ENCODE measurements around the gene NALCN.

NALCN gene
- total RNA-seq = 0 to 10.8 (median 0) reads per million in 17 experiments

GRCh38 chr13:101416181-101417042 is at the start of gene NALCN:
NALCN (minus strand) TSS chr13:101416508; CDS start chr13:101399126, 17,382 bp downstream.
- DNase-seq = no peak

GRCh38 chr13:101465877-101466276 is 49.6 kb upstream of the NALCN start:
- no peak for DNase-seq

GRCh38 chr13:101457176-101457575 is 40.9 kb upstream of the NALCN start:
- no peak for DNase-seq

GRCh38 chr13:101455863-101456262 is 39.6 kb upstream of the NALCN start:
- DNase-seq = no peak

- DNase-seq = no peak
Observed at GRCh38 chr13:101454767-101455166, 38.5 kb upstream of the NALCN start.

GRCh38 chr13:101453784-101454201 is 37.5 kb upstream of the NALCN start:
- DNase-seq = no peak

- DNase-seq = no peak
Observed at GRCh38 chr13:101452519-101453485, 36.5 kb upstream of the NALCN start, which contains the start of gene ITGBL1. ITGBL1 (plus strand) TSS chr13:101452675; CDS start chr13:101452834, 159 bp downstream.

GRCh38 chr13:101451641-101452040 is 35.3 kb upstream of the NALCN start:
- no peak for DNase-seq

- DNase-seq = no peak
Observed at GRCh38 chr13:101450749-101451130, 34.4 kb upstream of the NALCN start.

- DNase-seq = no peak
Observed at GRCh38 chr13:101449790-101450748, 33.8 kb upstream of the NALCN start.

GRCh38 chr13:101447852-101448251 is 31.5 kb upstream of the NALCN start:
- no peak for DNase-seq

- no peak for DNase-seq
Observed at GRCh38 chr13:101434486-101434885, 18.2 kb upstream of the NALCN start.

- no peak for DNase-seq
Observed at GRCh38 chr13:101433895-101434294, 17.6 kb upstream of the NALCN start.

- DNase-seq = no peak
Observed at GRCh38 chr13:101429733-101430132, 13.4 kb upstream of the NALCN start.

GRCh38 chr13:101425623-101426022 is 9.3 kb upstream of the NALCN start:
- DNase-seq = no peak

GRCh38 chr13:101425156-101425471 is 8.8 kb upstream of the NALCN start:
- DNase-seq = no peak

GRCh38 chr13:101424381-101425155 is 8.3 kb upstream of the NALCN start:
- DNase-seq = no peak

- DNase-seq = no peak
Observed at GRCh38 chr13:101423872-101424271, 7.6 kb upstream of the NALCN start.

GRCh38 chr13:101417501-101417900 is 1.2 kb upstream of the NALCN start:
- no peak for DNase-seq

- DNase-seq = no peak
Observed at GRCh38 chr13:101417043-101417406, 717 bp upstream of the NALCN start.

Measured in suppressor macrophage (primary cell).